Measurements from ENCODE around the gene ZNF385A.

ZNF385A gene

GRCh38 chr12:54416687-54417603 is 32.4 kb upstream of the ZNF385A start:
- DNase-seq (ENCODE audit: low read depth in 1 of 2, low spot score in 1 of 2) = no peak

DNA sequence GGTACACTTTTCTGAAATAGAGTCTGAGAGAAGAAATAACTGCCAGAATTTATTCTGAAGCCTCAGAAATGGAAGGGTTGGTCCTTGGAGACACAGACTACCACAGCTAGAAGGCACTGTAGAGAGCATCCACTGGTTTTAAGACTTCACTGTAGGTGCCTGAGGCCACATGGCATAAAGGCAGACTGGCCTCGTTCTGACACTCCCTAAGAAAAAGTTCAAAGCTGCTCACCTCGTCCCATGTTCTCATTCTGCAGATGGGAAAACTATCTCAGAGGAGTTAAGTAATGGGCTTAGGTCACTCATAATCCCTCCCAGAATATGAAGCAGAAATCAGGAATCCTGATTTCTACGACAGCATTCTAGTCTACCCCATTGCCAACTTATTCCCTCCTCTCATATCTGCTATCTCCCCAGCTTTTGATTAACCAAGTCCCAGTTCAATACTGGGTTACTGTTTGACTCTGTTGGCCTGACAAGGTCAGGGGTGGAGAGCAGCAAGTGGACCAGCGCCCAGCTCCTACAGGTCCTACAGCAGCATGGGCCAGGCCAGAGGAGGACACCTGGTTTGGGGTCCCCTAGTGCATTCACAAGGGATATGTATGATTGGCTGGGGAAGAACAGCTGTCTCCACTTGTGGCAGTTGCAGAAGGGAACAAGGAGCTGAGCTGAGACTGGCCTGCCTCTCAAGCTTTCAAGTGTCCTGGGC is 30.8 kb upstream of the ZNF385A start:
- no peak for DNase-seq (ENCODE audit: low read depth in 1 of 2, low spot score in 1 of 2)

DNA sequence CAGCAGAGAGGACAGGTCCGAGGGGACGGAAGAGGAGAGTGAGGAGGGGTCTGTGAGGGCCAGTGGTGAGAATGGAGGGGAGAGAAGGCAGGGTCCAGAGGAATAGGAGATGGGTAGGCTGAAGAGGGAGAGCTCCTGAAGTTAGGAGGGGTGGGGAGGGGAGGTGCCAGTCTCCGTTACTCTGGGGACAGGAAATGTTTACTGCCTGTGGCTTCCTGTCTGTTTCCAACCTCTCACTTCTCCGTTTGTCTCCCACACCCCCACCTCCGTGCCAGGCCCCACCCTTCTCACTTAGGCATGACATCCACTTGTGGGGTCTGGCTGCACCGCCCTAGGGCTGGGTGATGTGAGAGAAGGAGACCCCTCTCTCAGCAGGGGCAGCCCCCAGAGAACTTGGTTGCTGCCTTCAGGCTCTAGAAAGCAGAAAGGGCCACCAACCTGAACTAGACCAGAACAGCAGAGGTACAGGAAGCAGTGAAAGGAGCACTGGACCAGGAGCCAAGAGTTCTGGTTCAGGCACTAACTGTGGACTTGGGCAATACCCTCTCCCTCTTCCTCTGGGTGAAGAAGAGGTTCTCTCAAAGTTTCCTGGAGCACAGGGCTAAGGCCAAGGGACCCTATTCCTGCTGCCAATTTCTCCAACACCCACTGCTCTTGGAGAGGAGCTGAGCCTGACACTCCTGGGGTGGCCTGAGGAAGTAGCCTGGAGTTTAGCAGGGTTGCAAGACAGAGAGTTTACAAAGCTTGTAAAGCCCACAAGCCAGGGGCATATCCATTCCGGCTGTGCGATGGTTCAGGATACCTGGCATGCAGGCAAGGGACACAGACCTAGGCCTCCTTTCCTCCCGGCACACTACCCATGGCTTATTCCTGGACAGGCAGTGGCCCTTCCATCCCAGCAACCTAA is 29.0 kb upstream of the ZNF385A start:
- peak; percentile 58 to 66 for DNase-seq (ENCODE audit: low read depth in 1 of 2, low spot score in 1 of 2)

DNA sequence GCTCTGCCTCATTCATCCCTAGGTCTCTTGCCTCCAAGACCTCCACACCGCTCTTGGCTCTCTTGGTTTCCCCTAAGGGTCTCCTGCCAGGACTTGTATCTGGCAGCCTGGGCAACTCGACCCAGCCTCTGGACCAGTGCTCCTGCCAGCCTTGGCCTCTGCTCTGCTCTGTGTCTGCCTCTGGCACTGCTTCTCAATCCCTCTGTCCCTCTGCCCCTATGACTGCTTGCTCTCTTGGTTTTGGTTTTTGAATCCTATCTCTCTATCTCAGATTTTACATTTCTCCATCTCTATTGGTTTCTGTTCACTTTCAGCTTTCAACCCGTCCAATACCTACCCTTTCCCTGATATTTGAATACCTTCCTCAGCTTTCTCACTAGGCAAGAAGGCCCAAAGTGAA is 28.3 kb upstream of the ZNF385A start:
- DNase-seq (ENCODE audit: low read depth in 1 of 2, low spot score in 1 of 2) = no peak

GRCh38 chr12:54412348-54412747 is 27.8 kb upstream of the ZNF385A start:
- no peak for DNase-seq (ENCODE audit: low read depth in 1 of 2, low spot score in 1 of 2)

DNA sequence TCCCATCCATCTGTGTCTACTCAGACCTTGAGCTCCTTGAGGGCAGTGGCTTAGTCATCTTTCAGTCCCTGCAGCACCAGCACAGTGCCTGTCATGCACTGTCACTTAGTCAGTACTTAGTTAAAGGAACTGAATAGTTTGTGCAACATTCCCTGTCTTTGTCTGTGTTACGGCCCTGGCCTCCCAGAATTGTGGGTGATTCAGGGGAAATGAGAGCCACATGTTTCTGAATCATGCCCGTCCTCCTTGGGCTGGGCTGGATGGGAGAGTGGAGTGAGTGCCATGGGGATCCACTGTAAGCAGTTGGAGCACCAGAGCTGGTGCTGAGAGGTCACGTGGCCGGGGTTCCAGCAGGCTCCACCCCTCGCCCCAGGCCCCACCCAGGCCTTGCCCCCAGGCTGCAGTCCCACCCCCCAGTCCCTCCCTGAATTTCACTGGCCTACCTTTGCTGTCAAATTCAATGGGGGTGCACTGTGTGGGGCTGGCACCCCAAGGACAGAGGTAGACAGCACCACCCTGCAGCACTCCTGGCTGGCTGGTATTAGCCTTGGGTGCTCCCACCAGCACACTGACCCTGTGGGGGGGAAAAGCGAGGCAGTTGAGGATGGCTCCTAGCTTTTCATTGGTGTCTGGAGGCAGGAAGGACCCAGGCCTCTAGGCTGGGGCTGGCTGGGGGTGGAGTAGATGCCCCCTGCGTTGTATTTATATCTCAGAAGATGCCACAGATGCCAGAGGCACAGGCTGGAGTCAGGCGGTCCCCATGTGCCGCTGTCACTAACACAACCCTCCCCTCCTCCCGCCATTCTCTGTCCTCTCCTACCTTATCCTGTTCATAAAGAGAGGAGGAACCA is 27.1 kb upstream of the ZNF385A start:
- peak in 1 of 2 donors; percentile 25 for DNase-seq (ENCODE audit: low read depth in 1 of 2, low spot score in 1 of 2)

DNA sequence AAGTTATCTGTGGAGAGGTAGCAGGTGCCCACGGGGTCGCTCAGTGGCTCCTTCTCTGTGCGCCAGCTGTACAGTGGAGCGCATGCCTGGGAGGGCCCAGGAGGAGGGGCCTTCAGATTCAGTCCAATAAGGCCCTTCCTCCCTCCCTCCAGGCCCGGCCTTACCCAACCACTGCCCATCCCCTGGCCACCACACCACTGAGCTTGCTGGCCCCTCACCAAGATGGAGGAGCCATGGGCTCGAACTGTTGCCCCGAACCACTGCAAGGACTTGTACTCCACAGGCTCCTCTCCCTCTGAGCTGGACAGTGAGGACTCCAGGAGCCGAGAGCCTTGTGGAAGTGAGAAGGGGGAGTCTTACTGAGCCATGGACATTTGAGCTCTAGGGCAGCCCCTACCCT is 24.7 kb upstream of the ZNF385A start:
- no peak for DNase-seq (ENCODE audit: low read depth in 1 of 2, low spot score in 1 of 2)

DNA sequence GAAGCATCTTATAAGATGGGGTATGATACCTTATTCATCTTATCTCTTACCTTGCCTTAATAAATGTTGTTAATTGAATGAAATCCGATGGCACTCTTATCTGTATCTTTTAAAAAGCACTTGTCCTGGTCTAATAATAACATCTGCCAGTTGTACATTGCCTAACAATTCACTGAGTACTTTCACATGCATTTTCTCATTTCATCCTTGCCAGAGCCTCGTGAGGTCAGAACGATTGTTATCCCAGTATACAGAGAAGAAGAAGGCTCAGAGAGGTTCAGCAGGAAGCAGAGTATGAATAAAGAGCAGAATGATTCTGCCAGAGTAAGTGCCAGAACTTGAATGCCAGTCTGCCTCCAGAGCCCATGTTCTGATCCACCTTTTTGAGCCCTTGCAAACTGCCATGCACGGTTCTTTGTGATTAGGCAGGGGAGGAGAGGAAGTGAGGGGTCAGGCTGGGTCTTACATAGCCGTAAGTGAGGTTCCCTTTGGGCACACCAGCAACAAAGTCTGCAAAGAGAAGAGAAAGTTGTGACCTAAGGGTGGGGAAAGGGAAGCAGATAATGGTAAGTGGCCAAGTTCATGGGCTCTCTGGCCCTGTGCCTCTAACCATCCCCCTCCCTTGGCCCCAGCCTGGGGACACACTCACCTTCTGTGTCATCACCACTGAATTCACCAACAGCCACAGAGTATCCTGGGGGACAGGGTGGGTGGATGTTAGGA is 22.8 kb upstream of the ZNF385A start:
- DNase-seq (ENCODE audit: low read depth in 1 of 2, low spot score in 1 of 2) = no peak

DNA sequence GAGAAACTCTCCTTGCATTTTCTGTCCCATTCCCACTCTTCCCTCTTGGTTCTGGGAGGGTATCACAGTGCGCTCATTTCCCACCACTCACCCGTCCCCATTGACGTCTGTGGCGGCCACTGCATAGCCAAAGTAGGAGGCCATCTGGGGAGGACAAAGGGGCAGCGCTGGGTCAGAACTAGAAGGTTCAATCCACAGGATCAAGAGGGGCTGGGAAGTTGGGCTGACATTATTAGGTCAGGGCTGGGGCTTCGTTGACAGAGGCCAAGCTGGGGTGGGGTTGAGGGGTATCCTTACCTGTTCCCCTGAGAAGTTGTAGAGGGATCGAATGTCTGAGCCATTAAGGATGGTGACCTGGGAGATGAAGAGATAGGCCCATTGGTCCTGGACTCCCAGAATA is 21.0 kb upstream of the ZNF385A start:
- no peak for DNase-seq (ENCODE audit: low read depth in 1 of 2, low spot score in 1 of 2)

DNA sequence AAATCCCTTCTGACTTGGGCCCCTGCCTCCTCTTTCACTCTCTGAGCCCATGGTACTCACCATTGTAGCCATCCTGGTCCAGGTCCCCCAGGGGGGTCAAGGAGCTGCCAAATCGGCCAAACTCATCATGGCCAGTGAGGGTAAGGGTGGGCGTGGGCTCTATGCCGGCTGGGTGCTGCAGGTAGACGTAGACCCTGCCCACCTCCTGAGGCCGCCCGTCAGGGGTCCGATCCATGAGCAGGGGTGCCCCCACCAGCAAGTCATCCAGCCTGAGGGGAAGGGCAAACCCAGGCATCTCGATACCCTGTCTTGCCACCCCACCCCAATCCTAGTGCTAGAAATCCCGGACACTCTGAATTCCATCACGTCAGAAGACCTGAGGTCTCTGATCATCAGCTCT is 20.6 kb upstream of the ZNF385A start:
- no peak for DNase-seq (ENCODE audit: low read depth in 1 of 2, low spot score in 1 of 2)

GRCh38 chr12:54404061-54405004 is 19.8 kb upstream of the ZNF385A start:
- DNase-seq (ENCODE audit: low read depth in 1 of 2, low spot score in 1 of 2) = peak; percentile 42 to 53

DNA sequence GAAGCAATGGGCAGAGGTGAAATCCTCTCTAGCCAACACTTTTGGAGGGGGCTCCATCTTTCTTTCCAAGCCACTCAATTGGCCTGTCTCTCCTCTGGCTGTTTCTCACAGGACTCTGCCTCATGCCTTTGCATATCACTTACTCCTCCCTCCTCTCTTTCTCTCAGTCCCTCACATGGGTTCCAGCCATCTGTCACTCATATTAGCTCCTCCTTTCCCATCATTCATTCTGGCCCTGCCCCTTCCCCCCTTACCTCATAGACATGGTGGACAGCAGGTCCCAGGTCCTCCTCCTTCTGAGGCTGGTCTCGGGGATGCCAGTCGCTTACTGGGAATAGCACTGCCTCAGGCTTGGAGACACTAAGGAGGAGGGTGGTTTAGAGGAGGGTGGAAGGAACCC is 16.6 kb upstream of the ZNF385A start:
- DNase-seq (ENCODE audit: low read depth in 1 of 2, low spot score in 1 of 2) = no peak

GRCh38 chr12:54398995-54399793 is 14.7 kb upstream of the ZNF385A start:
- DNase-seq (ENCODE audit: low read depth in 1 of 2, low spot score in 1 of 2) = peak; percentile 77 to 85

- DNase-seq (ENCODE audit: low read depth in 1 of 2, low spot score in 1 of 2) = no peak
These were observed 13.7 kb upstream of the ZNF385A start for GRCh38 chr12:54398218-54398617.

DNA sequence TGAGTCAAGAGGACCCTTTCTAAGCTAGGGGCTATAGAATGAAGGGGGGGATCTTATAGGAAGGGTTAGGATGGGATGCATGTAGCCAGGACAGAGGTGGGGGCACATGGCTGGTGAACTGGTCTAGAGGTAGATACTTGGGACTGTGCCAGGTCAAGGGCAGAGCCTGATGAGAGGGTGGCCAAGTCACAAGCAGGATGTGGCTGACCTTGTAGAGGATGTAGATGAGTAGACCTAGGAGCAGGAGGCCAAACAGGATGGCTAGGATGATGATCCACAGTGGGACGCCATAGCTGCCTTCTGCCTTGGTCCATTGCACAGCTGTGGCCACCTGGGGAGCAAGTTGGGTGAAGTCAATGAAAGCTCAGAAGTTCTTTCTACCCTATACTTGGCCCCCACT is 12.6 kb upstream of the ZNF385A start:
- no peak for DNase-seq (ENCODE audit: low read depth in 1 of 2, low spot score in 1 of 2)

DNA sequence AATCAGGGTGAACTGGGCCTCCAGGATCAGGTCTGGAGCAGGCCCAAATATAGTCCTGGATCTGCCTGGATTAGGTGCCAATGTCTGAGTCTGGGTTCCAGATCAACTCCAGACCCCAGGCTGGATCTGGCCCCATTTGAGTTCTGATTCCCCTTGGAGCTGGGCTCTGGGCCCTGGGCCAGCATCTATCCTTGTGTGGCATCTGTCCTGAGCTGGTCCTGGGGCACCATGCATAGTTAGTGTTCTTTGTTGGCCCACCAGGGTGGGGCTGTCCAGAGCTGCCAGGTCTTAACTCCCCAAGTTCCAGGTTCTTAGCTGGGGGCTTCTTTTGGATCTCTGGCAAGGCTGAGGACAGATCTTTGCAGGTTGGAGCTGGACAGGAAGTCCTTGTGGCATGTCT is 11.0 kb upstream of the ZNF385A start:
- no peak for DNase-seq (ENCODE audit: low read depth in 1 of 2, low spot score in 1 of 2)

DNA sequence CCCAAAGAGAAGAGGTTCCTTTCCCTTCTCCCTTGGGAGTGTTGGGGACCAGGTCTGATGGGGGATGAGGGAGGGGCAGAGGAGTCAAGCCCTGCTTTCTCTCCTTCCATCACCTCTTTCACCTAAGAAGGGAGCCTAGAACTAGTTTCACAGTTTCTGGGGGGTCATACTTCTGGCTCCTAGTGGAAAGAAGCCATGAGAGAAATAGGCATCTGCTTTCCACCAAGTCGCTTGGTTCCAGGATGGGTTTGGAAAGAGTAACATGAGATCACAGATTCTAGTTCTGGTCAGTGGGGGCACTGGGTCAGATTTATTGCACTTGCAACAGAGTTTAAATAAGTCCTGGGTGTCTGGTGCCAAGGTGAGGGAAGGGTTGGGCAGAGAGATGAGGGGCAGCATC is 10.5 kb upstream of the ZNF385A start:
- no peak for DNase-seq (ENCODE audit: low read depth in 1 of 2, low spot score in 1 of 2)

DNA sequence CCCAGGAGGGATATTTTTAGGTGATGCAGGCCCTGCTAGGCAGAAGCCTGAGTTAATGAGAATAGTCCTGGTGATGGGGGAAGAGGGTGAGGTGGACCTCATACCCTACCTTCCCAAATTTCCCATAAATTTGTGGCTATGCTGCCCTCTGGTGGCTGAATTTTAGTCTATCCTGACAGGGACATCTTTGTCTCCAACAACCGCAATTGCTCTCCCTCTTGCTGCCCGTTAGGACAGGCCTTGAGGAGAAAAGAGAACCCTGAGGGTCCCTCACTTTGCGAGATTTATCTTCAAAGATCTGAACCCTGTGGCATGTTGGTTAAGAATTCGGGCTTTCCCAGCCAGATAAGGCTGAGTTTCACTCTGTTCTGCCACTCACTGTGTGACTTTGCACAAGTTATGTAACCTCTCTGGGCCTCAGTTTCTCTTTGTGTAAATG is 9.8 kb upstream of the ZNF385A start:
- DNase-seq (ENCODE audit: low read depth in 1 of 2, low spot score in 1 of 2) = no peak
